ENCODE measurements around the gene CLPTM1. TPM values are rescaled to one million over a fixed set of nuclear protein-coding genes. Genes with fewer than 3 reads are reported as not detected.

The CLPTM1 gene
- total RNA-seq, 1 experiment from 2014 or later, result 82.0 TPM

DNA sequence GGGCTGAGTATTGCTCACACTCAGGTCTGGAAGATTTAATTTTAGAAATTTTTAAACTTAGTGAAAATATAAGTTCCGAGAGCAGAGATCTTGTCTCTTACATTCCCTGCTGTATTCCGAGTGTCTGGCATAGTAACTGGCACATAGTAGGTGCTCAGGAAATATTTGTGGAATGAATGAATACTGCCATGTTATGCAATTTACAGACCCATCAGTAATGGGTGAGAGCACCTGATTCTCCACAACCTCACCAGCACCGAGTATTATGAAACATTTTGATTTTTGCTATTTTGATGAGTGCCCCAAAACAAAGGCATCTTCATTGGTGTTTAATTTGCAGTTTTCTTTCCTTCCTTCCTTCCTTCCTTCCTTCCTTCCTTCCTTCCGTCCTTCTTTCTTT, 67.9 kb downstream of the CLPTM1 start:
- no peak overlapping the region for H4K8ac ChIP-seq (replicated peaks; ENCODE audit: insufficient read length, low read depth, low read length)
- no peak overlapping the region for H3K18ac ChIP-seq (ENCODE audit: insufficient read length, low read depth, low read length)
- WGBS (ENCODE audit: extremely low coverage, insufficient read length, low lambda C conversion rate), result no CpG with 5 or more reads among the region's 4 CpGs
- H4K91ac ChIP-seq (ENCODE audit: insufficient read length, low read depth, low read length), result no peak overlapping the region
- H3K4me2 ChIP-seq (ENCODE audit: insufficient read depth, insufficient read length, low read length), result no peak overlapping the region
- H2AFZ ChIP-seq (ENCODE audit: low read length), result no peak overlapping the region
- no peak overlapping the region for H3T11ph ChIP-seq (ENCODE audit: low read length)
- H3K4me1 Mint-ChIP-seq, result peaks cover 7 to 9% of the 10 kb centered on the region in 2 experiments
- no peak overlapping the region for H4K5ac ChIP-seq (ENCODE audit: insufficient read length, low read depth, low read length)
- H3K4me3 Mint-ChIP-seq, result no peak overlapping the region
- H3K9me3 ChIP-seq (ENCODE audit: control insufficient read depth, low read depth, low read length), result no peaks in the 10 kb centered on the region
- no peak for DNase-seq
- peaks cover 0 to 10% (median 8%) of the 10 kb centered on the region in 3 experiments; a peak in 5 of 7 replicates for H3K36me3 Mint-ChIP-seq (ENCODE audit: insufficient read depth in 1 of 3, low read depth in 3 of 3)
- no peak overlapping the region for H3K14ac ChIP-seq (ENCODE audit: insufficient read depth, low read length)
- no peaks in the 10 kb centered on the region for H3K23me2 ChIP-seq (ENCODE audit: insufficient read length, low read depth, low read length, poor library complexity, severe bottlenecking)
- TF ChIP-seq, protein P1, sequence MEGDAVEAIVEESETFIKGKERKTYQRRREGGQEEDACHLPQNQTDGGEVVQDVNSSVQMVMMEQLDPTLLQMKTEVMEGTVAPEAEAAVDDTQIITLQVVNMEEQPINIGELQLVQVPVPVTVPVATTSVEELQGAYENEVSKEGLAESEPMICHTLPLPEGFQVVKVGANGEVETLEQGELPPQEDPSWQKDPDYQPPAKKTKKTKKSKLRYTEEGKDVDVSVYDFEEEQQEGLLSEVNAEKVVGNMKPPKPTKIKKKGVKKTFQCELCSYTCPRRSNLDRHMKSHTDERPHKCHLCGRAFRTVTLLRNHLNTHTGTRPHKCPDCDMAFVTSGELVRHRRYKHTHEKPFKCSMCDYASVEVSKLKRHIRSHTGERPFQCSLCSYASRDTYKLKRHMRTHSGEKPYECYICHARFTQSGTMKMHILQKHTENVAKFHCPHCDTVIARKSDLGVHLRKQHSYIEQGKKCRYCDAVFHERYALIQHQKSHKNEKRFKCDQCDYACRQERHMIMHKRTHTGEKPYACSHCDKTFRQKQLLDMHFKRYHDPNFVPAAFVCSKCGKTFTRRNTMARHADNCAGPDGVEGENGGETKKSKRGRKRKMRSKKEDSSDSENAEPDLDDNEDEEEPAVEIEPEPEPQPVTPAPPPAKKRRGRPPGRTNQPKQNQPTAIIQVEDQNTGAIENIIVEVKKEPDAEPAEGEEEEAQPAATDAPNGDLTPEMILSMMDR (conservative IDR thresholded peaks at IDR 0.05), result no peak
- no peak overlapping the region for H3K56ac ChIP-seq (ENCODE audit: insufficient read length, low read depth, low read length)
- H3K27me3 Mint-ChIP-seq (ENCODE audit: low read depth), result no peaks in the 10 kb centered on the region
- H2BK120ac ChIP-seq (ENCODE audit: low read depth, low read length, poor library complexity, severe bottlenecking), result no peak overlapping the region
- H3K4ac ChIP-seq (ENCODE audit: low read depth, low read length), result no peak overlapping the region
- H2AK5ac ChIP-seq (ENCODE audit: insufficient read length, low read length), result no peak overlapping the region
- H2BK20ac ChIP-seq (ENCODE audit: low read depth, low read length, poor library complexity, severe bottlenecking), result no peak overlapping the region
- H3K79me1 ChIP-seq (ENCODE audit: insufficient read depth, low read depth, low read length, poor library complexity, severe bottlenecking), result no peaks in the 10 kb centered on the region
- H3K27me3 ChIP-seq (ENCODE audit: insufficient read depth, low read length), result no peaks in the 10 kb centered on the region
- no peaks in the 10 kb centered on the region for H4K20me1 ChIP-seq (ENCODE audit: control insufficient read depth, insufficient read depth, insufficient read length)
- no peak overlapping the region for H3K23ac ChIP-seq (ENCODE audit: insufficient read length, low read depth, low read length)
- no peak overlapping the region for H3K27ac Mint-ChIP-seq
- H2BK15ac ChIP-seq (ENCODE audit: low read depth, low read length), result no peak overlapping the region
- peaks cover 0 to 3% of the 10 kb centered on the region in 2 experiments; a peak in 1 of 5 replicates for H3K9me3 Mint-ChIP-seq
- H2BK5ac ChIP-seq (ENCODE audit: insufficient read length, low read length), result no peak overlapping the region
- H3K27ac ChIP-seq (ENCODE audit: insufficient read length, low read depth, low read length), result no peak overlapping the region
- no peak overlapping the region for H3K9ac ChIP-seq (ENCODE audit: extremely low read depth, insufficient read length, low read length)
- H3K79me2 ChIP-seq (ENCODE audit: insufficient read depth, low read length), result no peaks in the 10 kb centered on the region
- no peak overlapping the region for H2BK12ac ChIP-seq (ENCODE audit: insufficient read length, low read depth, low read length)
- no peaks in the 10 kb centered on the region for H3K4me1 ChIP-seq (ENCODE audit: insufficient read depth, low read length)
